ENCODE measurements around the gene CYP19A1.

CYP19A1 gene

DNA sequence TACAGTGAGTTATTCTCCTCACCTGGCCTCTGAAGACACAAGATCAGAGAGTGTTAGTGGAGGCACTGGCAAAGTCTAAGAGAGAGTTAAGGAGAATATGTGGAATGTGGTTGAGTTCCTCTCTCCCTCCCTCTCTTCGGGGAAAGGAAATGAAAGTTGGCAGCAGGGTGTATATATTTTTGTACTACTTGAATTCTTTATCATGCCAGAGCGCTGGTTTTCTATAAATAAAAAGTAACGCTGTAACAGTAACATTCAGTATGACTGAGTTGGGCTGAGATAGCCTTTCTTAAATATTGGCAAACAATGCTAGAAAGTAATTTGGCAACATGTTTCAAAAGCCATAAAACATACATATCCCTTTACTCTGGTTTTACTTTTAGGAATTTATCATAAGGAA lies 166.2 kb downstream of the CYP19A1 start:
- DNase-seq: no peak

DNA sequence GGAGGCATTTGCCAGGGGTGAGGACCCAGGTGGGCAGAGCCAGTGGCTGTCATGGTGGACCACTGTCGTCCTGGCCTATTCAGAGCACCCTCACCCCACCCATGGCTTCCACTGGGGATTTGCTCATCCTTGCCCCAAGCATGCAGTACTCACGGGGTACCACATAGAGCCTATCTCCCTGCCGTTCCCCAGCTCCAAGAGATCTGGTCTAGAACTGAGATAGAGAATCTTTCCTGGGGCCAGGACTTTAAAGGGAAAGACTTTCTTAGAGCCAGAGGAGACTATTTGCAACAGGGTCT lies 166.8 kb downstream of the CYP19A1 start:
- no peak for DNase-seq

DNA sequence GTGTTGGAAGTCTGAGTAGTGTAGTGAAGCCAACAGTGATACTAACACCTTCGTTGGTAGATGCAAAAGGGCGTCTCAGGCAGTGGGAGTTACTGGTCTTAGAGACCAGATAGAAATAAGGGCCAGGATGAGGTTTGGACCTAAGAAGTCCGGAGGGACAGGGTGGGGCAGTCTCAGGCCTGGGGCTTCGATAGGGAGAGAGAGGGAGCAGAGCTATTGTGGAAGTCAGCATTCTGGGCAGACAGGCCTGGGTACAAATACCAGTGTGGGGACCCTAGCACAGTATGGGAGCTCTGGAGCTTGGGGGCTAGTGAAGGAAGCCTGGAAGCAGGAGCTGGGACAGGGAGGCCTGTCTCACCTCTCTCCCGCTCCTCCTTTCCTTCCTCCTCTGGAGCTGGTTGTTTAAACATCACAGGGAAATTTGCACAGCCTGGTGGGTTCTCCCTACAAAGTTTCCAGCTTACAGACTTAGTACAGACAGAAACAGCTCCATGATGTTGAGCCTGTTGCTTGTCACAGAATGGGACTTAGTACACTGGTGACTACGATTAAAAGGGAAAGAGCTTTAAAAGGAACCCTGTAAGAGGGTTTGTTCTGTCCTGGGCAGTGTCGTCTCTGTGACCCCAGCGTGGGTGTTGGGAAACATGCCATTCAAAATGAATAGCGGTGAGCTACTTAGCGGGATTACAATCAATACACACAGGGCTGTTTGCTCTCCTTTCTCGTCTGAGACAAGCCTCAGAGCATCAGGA lies 167.3 kb downstream of the CYP19A1 start:
- DNase-seq: no peak

- no peak for DNase-seq
These were observed 169.7 kb downstream of the CYP19A1 start for GRCh38 chr15:51168700-51169099.

GRCh38 chr15:51163843-51164242 lies 174.6 kb downstream of the CYP19A1 start:
- DNase-seq: no peak

DNA sequence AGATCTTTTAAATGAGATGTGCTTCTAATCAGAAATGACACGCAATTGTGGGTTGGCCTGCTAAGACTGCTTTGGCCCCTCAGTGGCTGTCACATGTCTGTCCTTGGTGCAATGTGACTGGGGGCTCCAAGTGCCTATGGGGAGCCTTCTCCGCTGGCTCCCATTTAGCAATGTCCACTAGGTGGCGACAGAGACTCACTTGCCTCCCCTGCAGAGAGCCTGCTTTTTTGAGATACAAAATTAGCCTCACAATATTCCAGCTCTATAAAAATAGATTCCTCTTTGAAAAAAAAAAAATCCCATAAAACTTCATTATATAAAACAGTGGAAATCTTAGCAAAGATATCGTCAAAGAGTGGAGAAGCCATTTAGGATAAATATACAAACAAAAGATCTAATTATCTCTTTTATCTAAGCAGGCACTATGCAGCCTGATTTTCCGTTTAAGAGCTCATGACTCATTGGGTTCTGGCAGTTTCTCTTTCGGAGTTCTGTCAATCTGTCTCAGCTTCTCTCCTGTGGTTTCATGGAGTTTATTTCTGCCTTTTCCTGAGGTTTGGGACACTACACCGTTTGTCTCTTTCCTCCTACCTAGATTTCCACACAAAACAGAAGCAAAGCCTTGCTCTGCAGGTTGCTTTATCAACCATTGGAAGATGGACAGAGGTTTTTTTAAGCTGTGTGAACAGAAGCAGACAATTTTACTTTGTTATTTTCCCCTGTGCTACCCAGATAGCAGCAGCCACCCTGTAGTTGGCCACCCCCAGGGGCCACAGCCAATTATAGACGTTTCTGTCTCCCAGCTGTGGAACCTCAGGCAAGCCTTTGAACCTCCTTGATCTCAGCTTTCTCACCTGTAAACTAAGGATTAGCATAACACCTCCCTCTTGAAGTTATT lies 175.3 kb downstream of the CYP19A1 start:
- peak; percentile 38 for DNase-seq

DNA sequence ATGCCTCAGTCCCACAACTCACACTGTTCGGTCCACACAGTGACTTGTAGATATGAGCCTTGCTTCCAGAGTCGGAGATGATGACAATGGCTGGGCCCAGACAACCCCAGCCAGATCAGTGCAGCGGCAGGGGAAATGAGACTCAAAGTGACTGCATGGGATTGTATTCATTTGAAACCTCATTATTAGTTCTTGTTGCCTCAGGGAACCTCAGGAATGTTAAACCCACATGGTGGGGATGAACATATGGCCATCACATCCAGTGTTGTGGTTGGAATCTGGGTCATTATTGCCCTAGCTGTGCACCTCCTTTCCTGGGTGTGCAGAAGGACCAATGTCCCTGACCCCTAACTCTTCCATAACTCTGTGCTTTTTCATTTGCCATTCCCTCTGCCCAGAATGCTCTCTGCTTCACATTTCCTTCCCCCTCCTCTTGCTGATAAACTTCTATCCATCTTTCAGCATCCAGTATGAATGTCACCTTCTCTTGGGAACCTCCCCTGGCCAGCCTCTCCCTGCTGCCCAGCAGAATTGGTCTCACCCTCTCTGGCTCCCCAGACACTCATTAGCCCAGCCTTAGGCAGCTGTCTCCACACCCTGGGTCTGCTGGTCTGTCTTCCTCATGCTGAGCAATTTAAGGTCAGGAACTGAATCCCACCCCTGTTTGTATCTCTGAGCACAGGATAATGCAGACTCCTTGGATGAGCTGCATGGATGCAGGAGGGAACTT lies 176.7 kb downstream of the CYP19A1 start:
- no peak for DNase-seq

DNA sequence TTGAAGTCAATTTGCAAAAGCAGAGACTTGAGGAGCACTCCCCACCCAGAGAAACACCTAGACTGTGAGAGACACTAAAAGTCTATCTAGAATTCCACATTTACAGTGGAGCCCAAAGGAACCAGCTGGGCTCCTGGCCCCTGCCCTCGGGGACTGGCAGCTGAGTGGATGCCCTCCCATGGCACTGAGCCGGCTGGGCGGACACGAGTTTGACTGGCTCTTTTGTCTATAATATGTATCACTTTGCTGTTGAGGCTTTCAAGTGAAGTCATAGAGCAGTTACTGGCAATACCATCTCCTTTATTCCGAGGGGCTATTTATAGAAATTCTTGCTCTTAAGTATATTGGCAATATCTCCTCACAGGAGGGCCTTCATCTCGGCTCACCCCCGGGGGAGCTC lies 177.9 kb downstream of the CYP19A1 start:
- DNase-seq: no peak
